ENCODE measurements around the gene IMMP2L.
"Not testable (repeated sequence)": the region's sequence is repeated elsewhere in the genome, so short reads cannot be mapped to it uniquely, and the experiment has no call there.

The IMMP2L gene

DNA sequence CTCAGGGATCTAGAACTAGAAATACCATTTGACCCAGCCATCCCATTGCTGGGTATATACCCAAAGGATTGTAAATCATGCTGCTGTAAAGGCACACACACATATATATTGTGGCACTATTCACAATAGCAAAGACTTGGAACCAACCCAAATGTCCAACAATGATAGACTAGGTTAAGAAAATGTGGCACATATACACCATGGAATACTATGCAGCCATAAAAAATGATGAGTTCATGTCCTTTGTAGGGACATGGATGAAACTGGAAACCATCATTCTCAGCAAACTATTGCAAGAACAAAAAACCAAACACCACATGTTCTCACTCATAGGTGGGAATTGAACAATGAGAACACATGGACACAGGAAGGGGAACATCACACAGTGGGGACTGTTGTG is 56.9 kb downstream of the IMMP2L start:
- not testable (repeated sequence) for DNase-seq

DNA sequence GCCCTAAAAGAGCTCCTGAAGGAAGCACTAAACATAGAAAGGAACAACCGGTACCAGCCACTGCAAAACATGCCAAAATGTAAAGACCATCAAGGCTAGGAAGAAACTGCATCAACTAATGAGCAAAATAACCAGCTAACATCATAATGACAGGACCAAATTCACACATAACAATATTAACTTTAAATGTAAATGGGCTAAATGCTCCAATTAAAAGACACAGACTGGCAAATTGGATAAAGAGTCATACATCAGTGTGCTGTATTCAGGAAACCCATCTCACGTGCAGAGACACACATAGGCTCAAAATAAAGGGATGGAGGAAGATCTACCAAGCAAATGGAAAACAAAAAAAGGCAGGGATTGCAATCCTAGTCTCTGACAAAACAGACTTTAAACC is 60.5 kb downstream of the IMMP2L start:
- not testable (repeated sequence) for DNase-seq

DNA sequence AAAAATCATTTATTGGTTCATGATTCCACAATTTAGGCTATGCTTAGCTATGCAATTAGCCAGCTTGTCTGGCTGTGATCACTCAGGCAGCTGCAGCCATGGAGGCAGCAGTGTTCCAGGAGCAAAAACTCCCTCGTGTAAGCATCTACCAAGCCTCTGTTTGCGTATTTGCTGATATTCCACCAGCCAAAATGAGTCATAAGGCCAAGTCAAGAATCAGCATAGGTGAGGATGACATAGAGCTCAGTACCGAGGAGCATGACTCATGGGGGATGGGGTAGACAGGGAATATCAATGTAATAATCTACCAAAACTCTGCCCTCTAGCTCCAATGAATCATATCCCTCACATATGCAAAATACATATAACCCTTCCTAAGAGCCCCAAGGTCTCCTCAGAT is 63.3 kb downstream of the IMMP2L start:
- no peak for DNase-seq

DNA sequence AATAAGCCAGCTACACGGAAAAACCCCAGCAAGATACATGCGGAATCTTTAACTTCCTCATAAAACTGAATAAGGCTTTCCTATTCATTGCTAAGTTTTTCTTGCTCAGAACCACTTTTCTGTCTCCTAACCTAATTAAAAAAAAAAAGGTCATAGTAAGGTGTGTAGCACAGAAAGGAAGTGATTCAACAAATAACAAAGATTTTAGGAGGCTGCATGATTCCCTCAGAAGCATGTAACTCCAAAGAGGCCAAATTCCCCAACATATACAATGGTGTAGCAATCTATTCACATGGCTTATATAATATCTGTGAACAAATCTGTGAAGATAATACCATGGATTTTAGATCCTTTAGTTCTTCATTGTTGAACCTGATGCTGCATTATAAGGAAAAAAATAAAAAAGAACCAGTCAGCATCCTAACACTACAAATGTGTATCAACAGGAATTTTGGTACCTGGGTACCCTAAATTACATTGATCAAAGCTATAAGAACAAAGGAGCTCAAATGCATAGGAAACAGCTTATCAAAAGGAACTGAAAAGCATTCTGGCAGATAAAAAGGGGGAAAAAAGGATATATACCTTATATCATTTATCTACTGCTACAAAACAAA is 63.8 kb downstream of the IMMP2L start:
- DNase-seq, result no peak

DNA sequence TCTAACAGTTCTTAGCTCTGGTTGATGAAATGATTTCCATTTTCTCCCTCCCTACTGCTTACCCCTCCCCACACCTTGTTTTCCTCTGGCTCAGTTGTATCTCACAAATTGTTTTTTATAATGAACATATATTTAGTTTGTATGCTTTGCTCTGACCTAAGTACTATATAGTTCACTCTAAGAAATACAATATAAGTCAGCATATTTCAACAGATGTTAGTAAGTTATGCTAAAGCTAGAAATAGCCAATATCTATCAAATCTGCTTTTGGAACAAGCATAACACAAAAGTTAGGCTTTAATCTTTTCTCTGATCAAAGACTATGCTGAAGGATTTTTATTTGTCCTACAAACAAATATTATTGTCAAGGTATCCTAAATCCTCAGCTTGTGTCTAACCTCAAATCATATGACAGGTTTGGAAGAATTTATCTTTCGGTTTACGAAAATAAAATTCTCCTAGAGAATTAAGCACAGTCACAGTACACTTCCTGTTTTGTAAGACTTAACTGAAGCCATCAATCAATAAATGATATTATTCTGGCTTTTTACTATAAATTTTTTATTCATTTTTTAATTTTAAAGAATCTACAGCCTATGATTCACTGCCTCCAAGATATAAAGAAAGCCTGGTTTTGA is 67.0 kb downstream of the IMMP2L start:
- DNase-seq, result no peak

DNA sequence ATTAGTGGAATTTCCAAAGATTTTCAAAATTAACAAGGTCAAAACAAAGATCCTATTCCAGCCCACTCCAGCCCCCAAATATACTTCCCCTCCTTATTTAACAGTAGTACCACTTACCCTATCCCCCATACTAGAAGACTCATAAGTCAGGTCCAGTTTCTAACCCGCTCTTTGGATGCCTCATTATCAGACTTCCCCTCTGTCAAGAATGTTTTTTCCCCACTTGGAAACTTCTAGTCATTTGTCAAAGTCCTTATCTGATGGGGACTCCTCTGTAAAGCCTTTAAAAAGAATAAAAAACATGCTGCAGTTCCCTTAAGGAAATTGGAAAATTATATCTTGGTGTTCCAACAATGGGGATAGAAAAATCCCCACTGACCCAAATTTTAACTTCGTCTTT is 70.1 kb downstream of the IMMP2L start:
- no peak for DNase-seq

DNA sequence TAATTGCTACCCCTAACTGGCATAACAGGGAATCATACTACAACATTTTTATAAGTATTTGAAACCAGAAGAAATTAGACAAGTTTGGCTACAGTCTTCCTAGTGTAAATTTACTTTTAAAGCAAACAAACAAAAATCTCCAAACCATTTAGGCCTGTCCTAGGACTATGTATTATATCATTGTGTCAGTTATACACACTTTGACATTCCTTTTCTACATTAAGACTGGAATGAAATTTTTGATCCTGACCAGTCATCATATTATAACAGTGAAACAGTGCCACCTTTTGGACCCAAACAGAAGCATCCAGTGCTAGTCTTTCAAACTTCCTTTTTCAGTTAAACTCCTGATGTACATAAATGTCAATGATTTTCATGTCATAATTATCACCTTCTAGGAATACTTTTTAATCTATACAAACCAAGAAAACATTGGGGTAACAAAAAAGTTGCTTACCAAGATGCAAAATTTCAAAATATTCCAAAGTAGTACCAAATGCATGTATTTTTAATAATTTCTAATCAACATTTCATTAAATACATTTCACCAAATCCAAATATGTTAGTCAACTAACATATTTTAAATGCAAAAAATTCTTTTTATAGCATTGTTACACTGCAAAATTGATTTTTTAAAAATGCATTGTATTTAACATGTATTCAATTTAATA is 75.7 kb downstream of the IMMP2L start:
- no peak for DNase-seq

DNA sequence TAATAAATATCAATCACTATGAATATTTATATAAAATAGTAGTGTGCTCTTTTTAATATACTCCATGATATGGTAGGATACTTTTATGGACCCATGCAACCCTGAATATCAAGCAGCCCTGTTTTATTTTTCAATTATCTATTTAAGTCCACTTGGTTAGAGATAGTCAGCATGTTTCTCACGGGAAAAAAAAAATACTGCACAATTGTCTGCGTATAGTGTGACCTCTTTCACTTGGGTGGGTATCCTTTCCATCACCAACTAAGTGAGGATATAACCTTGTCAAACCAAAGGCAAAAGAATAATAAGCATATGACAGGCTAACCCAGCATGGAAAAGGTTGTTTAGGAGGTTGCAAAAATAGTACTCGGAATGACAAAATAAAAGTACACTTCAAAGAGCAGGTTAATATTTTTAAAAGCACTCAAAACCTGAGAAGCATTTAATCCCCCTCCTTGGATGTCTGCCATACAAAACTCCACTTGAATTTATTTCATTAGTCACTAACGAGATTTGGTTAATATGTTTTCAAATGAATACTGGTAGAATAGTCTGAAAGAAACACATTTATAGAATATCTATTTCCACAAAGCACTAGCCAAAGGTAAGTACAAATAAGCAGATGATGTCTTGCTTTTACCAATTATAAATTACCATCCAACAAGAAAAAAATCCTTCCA is 76.5 kb downstream of the IMMP2L start:
- DNase-seq, result no peak

DNA sequence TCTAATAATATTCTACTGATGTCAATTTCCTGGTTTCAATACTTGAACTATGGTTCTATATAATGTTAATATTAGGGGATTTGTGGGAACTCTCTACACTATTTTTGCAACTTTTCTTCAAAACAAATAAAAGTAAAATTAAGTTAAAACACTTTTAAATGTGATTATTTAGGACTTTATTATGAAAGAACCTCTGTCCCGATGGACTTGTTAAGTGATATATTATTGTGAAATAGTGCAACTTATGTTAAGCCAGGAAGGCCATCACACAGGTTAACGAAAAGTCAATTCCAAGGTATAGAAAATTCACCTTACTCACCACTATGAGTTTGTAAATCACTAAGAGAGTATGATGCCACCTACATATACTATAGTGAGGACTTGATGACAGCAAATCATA is 79.2 kb downstream of the IMMP2L start:
- DNase-seq, result no peak

DNA sequence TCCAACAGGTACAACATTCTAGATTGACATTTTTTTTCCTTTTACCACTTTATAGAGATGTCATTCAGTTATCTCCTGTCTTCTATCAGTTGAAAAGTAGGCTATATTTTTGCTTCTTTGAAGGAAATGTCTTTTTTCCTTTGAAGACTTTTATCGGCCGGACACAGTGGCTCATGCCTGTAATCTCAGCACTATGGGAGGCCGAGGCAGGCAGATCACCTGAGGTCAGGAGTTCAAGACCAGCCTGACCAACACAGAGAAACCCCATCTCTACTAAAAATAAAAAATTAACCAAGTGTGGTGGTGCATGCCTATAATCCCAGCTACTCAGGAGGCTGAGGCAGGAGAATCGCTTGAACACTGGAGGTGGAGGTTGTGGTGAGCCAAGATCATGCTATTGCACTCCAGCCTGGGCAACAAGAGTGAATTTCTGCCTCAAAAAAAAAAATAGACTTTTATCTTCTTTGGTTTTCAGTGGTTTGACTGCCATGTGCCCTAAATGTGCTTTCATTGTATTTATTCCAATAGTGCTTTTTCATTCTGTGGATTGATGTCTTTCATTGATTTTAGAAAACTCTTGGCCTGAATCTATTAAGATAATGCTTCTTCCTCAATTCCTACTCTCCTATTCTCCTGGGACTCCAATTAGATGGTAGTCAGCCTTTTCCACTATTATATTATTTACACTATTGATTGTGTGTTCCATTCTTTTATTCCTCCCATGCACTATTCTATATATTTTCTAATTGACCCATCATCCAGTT is 84.6 kb downstream of the IMMP2L start:
- DNase-seq, result no peak

DNA sequence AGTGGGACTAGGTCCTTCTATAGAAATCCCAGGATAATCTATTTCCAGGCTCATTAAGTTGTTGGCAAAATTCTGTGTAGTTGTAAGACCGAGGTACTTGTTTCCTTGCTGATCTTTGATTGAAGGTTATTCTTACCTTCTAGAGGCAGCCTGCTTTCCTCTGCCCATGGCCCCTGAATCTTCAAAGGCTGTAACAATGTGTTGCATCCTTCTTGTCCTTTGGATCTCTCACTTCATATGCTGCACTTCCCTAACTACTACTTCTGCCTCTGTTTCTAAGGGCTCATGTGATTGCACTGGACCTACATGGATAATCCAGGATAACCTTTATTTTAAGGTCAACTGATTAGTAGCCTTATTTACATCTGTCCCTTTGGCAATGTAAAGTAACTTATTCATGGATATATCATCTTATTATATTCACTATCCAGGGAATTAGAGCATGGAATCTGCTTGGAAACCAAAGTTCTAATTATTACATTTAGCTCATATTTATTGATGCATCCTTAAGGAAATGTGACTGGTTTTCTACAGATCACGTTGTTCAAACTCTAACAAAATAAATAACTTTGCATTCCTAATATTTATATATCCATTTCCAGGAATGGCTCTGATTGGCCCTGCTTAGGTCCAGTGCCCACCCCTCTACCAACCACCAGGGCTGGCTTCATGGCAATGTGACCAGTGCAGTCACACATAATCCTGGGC is 85.6 kb downstream of the IMMP2L start:
- DNase-seq, result no peak

DNA sequence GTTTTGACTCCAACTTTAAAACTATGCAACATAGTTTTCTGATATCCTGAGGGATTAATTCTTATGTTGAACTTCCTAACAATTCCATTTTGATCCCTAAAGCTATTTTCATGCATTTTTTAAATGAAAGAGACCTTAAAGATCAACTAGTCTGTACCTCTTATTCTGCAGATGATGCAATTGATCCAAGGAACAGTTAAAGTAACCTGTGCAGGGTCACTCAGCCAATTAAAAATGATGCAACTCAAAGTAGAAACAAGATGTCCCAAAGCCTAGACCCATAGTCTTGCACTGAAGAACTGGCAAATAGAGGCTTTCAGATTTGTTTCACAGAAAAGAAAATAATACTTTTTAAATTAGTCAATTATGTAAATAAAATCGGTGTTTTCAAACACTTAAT is 86.3 kb downstream of the IMMP2L start:
- DNase-seq, result no peak

DNA sequence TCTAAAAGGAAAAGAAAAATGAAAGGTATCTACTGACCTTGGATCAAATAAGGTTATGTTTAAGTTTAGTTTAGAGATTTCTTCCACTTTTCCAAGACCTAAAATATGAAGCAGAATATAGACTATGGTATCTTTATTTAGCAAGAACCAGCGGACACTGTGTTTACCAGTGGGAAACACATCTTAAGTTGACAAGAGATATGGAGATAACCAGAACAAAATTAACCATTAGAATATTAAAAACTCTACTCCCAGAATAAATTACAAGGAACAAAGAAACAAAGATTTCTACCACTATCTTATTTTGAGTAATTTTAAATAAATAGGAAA is 86.9 kb downstream of the IMMP2L start:
- no peak for DNase-seq

DNA sequence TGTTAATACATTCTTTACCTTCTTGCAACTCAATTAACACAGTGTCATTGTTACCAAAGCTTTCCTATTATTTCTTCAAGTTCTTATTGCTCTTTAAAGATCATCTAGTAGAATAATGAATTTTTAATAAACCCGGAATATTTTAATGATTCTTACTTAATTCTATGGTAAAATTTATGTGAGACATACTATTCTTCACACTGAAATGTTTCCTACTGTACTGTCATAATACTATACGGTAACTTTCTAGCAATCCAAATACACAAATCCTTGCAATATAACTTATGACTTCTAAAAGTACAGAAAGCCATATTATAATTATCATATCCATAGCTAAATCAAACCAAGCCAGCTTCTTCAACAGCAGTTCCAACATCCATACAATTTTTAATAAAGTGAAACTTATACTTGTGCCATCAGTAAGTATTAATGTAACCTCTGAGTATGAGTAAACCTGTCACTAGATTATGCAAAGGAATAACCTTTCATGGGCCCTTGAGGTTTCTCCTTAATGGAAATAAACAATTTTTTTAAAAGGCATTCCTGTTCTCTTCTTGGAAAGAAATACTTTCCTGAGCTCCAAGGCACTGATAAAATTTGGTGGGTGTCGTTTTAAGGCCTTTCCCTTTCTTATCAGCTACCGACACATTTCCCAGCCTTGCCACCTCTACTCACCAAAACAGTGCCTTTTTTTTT is 87.4 kb downstream of the IMMP2L start:
- no peak for DNase-seq

DNA sequence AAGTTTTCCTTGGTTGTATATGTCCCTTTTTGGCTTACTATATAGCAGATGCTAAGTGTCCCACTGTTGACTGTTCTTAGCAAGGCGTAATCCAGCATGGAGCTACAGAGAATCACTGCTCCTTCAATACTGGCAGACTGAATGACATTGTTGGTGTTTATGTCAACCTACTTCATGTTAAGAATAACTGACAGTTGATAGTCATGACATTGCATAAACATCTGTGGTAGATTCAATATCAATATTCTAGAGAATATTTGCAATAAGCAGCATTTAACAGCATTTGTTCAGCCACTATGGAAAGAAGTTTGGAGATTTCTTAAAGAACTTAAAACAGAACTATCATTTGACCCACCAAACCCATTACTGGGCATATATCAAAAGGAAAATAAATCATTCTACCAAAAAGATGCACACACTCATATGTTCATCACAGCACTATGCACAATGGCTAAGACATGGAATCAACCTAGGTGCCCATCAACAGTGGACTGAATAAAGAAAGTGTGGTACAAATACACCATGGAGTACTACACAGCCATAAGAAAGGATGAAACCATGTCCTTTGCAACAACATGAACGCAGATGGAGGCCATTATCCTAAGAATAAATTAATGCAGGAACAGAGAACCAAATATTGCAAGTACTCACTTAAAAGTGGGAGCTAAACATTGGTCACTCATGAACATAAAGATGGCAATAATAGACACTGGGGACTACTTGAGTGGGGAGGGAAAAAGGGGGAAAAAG is 88.7 kb downstream of the IMMP2L start:
- no peak for DNase-seq

DNA sequence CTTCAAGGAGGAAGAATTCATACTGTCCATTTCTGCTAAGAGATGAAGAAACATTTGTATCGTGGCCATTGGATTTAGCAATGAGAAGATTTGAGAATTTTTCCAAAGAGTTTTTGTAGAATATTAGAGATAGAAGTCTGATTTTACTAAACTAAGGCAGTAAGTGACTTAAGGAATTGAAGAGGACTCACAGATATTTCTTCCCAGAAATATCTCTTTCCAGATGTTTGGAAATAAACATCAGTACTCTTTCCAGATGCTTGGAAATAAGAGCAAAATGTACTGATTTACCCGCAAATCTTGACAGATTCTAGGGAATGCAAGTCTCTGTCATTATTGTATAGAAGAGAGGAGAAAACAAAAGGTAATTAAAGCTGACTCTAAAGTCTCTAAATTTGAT is 91.3 kb downstream of the IMMP2L start:
- DNase-seq, result no peak

DNA sequence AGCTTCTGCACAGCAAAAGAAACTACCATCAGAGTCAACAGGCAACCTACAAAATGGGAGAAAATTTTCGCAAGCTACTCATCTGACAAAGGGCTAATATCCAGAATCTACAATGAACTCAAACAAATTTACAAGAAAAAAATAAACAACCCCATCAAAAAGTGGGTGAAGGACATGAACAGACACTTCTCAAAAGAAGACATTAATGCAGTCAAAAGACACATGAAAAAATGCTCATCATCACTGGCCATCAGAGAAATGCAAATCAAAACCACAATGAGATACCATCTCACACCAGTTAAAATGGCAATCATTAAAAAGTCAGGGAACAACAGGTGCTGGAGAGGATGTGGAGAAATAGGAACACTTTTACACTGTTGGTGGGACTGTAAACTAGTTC is 92.4 kb downstream of the IMMP2L start:
- not testable (repeated sequence) for DNase-seq

DNA sequence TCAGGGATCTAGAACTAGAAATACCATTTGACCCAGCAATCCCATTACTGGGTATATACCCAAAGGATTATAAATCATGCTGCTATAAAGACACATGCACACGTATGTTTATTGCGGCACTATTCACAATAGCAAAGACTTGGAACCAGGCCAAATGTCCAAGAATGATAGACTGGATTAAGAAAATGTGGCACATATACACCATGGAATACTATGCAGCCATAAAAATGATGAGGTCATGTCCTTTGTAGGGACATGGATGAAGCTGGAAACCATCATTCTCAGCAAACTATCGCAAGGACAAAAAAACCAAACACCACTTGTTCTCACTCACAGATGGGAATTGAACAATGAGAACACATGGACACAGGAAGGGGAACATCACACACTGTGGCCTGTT is 96.5 kb downstream of the IMMP2L start:
- DNase-seq, result not testable (repeated sequence)

DNA sequence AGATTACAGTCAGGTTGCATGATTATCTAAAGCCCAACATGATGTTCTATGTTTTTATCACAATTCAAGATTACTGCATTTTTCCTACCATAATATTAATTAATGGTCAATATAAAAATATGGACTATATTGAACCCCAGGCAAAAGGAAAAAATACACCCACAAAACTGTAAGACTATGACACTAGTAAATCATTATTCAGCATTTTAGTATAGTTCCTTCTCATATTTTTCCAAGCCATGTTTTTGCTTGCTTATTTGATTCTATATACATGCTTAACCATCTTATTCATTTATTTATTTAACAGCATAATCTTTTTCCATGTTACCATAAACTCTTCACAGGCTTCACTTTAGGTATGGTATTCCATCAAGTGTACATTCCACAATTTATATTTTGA is 101.6 kb downstream of the IMMP2L start:
- no peak for DNase-seq

DNA sequence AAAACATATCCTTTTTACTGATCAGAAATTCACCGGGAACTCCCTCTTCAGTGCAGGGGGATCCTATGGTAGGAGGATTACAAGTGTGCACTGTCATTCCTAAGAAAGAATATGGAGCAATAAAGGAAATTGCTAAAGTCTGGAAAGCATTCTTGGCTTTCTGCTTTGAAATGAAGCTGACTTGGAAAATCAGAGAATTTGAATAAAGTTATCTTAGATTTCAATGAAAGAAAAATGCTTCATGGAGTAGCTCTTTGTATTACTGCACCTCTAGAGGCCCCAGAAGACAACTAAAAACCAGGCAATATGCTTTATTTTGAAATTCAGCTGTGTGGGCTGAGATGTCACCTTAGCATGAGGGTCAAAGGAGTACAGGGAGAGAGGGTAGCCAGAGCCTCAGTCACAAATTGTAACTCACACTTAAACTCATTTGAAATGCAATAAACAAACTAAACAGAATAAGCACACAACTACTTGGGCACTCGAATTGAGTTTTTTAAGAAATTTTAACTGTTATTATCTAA is 102.5 kb downstream of the IMMP2L start:
- no peak for DNase-seq

Data from NCI-H1436 treated with DMSO at 0.1 percent for 48 hours (cell line).